ENCODE results near the gene FGD2.

The FGD2 gene

DNA sequence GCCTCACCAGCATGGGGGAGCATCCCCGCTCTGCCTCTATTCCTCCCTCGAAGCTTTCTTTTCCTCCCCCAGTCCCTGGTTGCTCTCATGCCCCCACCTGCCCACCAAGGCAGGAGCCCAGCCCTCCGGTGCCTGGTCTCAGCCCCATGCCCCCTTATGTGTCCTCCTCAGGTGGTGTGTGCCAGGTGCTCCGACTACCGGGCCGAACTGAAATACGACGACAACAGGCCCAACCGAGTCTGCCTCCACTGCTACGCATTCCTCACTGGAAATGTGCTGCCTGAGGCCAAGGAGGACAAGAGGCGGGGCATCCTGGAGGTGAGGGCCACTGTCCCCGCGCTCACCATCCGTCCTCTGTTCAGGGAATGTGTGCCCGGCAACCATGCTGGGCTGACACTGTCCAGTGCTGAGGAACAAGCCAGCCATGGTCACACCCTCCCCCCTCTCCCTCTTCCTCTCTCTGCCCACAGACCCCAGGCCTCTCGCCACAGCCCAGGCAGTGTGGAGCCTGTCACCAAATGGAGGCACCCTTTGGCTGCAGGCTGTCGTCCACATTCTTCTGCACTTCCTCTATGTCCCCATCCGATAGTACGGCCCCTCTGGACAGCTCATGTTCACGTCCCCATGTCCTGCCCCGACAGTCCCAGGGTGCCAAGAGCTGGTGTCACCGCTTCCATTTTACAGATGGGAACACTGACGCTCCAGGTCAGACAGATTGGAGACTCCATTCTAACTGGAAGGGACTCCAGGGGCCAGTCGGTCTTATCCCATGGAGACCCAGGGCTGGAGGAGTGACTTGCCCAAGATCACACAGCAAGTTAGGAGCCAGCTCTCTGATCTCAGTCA lies 20.4 kb downstream of the FGD2 start:
- no peak for TF ChIP-seq GATA2 (IDR thresholded peaks at IDR 0.05; ENCODE audit: low read depth, low read length)
- TF ChIP-seq GATA3 (IDR thresholded peaks at IDR 0.05; ENCODE audit: low read depth, low read length): no peak

GRCh38 chr6:37027036-37027720 lies 21.7 kb downstream of the FGD2 start:
- no peak for TF ChIP-seq GATA3 (IDR thresholded peaks at IDR 0.05; ENCODE audit: low read depth, low read length)
- TF ChIP-seq GATA2 (IDR thresholded peaks at IDR 0.05; ENCODE audit: low read depth, low read length): no peak

DNA sequence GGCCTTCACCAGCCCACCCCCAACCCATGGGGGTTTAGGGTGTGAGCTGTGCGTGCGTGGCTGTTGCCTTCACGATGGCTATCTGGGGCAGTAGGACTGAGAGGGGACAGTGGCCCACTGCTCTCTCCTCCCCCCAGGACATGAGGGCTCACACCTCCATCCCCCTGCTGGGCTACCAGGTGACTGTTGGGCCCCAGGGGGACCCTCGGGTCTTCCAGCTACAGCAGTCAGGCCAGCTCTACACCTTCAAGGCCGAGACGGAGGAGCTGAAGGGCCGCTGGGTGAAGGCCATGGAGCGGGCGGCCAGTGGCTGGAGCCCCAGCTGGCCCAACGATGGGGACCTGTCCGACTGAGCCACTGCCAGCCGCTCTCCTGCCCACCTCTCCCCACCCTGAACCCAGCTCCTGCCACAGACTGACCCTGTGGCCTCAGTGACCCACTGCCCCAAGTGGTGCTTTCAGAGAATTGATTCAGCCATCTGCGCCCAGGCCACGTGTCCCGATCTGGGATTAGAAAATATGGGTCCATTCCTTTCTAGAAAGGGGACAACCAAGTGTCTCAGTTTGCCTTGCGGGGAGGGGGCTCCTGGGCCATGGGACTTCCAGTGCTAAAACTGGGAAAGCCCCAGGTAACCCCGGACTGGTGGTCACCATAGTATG lies 22.5 kb downstream of the FGD2 start:
- TF ChIP-seq GATA2 (IDR thresholded peaks at IDR 0.05; ENCODE audit: low read depth, low read length) (no peak), GATA3 (IDR thresholded peaks at IDR 0.05; ENCODE audit: low read depth, low read length) (no peak)

GRCh38 chr6:37029249-37029971 lies 24.0 kb downstream of the FGD2 start:
- no peak for TF ChIP-seq GATA3 (IDR thresholded peaks at IDR 0.05; ENCODE audit: low read depth, low read length)
- no peak for TF ChIP-seq GATA2 (IDR thresholded peaks at IDR 0.05; ENCODE audit: low read depth, low read length)

DNA sequence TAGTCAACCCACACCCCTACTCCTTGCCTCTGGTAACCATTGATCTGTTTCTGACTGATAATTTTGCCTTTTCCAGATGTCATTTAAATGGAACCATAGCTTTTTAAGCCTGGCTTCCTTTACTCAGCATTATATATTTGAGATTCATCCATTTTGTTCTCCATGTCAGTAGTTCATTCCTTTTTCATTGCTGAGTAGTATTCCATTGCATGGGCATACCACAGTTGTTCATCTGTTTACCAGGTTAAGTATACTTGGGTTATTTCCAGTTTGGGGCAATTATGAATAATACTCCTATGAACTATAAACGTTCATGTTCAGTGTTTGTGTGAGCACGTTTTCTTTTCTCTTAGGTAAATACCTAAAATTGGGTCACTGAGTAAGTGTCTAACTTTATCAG lies 25.1 kb downstream of the FGD2 start:
- TF ChIP-seq GATA2 (IDR thresholded peaks at IDR 0.05; ENCODE audit: low read depth, low read length): no peak
- TF ChIP-seq GATA3 (IDR thresholded peaks at IDR 0.05; ENCODE audit: low read depth, low read length): no peak

GRCh38 chr6:37032239-37032638 lies 26.8 kb downstream of the FGD2 start:
- TF ChIP-seq GATA2 (IDR thresholded peaks at IDR 0.05; ENCODE audit: low read depth, low read length) (no peak), GATA3 (IDR thresholded peaks at IDR 0.05; ENCODE audit: low read depth, low read length) (no peak)

GRCh38 chr6:37033255-37033654 lies 27.8 kb downstream of the FGD2 start:
- TF ChIP-seq GATA3 (IDR thresholded peaks at IDR 0.05; ENCODE audit: low read depth, low read length): no peak
- no peak for TF ChIP-seq GATA2 (IDR thresholded peaks at IDR 0.05; ENCODE audit: low read depth, low read length)

- no peak for TF ChIP-seq GATA2 (IDR thresholded peaks at IDR 0.05; ENCODE audit: low read depth, low read length)
- no peak for TF ChIP-seq GATA3 (IDR thresholded peaks at IDR 0.05; ENCODE audit: low read depth, low read length)
Observed at GRCh38 chr6:37033819-37034795, 28.7 kb downstream of the FGD2 start.

- TF ChIP-seq GATA3 (IDR thresholded peaks at IDR 0.05; ENCODE audit: low read depth, low read length) (no peak), GATA2 (IDR thresholded peaks at IDR 0.05; ENCODE audit: low read depth, low read length) (no peak)
Observed at GRCh38 chr6:37036146-37036545, 30.7 kb downstream of the FGD2 start.

GRCh38 chr6:37038292-37039198 lies 33.1 kb downstream of the FGD2 start:
- TF ChIP-seq GATA2 (IDR thresholded peaks at IDR 0.05; ENCODE audit: low read depth, low read length) (no peak), GATA3 (IDR thresholded peaks at IDR 0.05; ENCODE audit: low read depth, low read length) (no peak)

- TF ChIP-seq GATA2 (IDR thresholded peaks at IDR 0.05; ENCODE audit: low read depth, low read length): no peak
Observed at GRCh38 chr6:37039958-37040357, 34.5 kb downstream of the FGD2 start.

- no peak for TF ChIP-seq GATA2 (IDR thresholded peaks at IDR 0.05; ENCODE audit: low read depth, low read length)
- no peak for TF ChIP-seq GATA3 (IDR thresholded peaks at IDR 0.05; ENCODE audit: low read depth, low read length)
Observed at GRCh38 chr6:37041521-37041920, 36.1 kb downstream of the FGD2 start.
